NCI-H2029 (cell line): ENCODE measurements around the gene LRRC37A2.
"Not testable (repeated sequence)": the region's sequence is repeated elsewhere in the genome, so short reads cannot be mapped to it uniquely, and the experiment has no call there.

ENCODE experiments used
- DNase-seq: peaks from one replicate; lab custom pipeline; 2025; lab: John Stamatoyannopoulos, UW

The LRRC37A2 gene

GRCh38 chr17:46512168-46512567 is at the start of gene LRRC37A2:
LRRC37A2 (plus strand) TSS chr17:46512468; CDS start chr17:46512713, 245 bp downstream.
- not testable (repeated sequence) for DNase-seq

DNA sequence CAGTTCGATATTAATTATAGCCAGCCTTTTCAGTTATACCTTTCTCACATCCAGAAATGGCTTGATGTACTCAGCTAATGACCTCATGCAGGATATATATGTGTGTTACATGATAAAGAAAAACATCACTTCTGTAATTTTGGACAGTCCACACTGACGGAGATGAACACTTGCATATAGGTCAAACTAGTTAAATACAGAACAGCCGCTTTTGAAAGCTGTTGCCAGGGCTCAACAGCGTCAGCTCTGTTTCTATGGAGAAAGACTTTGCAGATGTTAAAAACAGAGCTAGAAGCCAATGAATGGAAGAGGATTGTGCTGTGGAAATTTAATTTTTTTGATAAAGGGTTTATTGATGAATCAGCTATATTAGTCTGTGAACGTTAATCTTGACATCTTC is 44.6 kb upstream of the LRRC37A2 start:
- DNase-seq, result not testable (repeated sequence)

GRCh38 chr17:46474489-46474888 is 37.8 kb upstream of the LRRC37A2 start:
- DNase-seq, result not testable (repeated sequence)

DNA sequence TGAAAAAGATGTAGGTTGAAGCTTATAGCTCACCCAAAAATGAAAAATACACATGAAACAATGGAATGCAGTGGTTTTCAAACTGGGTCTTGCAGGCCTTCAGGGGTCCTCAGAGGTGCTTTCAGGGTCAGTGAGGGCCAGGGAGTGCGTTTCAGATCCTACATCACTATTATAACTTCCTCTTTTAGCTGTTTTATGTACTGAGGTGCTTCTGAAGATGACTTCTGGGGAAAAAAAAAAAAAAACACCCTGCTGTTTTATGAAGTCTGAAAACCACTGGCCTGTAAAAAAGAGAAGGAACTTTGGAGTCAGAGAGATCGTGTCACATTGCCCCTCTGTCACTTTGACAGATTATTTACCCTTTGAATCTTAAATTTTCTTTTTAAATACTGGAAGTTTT is 36.7 kb upstream of the LRRC37A2 start:
- DNase-seq, result not testable (repeated sequence)

DNA sequence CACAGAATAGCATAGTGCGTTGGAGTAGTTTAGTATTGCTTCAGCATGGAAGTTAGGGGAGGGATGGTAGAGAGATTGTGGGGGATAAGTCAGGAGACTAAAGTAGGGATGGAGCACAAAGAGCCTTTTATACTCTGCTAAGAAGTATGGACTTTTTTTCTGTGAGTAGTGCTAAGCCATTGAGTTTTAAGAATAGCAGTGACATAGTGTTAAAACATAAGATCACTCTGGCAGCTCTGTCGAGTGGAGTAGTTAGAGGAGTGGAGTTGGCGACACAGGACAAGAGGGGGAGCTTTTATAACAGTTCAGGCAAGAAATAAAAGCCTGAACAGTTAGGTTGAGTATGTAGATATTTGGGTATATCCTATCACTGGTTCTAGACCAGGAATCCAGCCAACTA is 33.4 kb upstream of the LRRC37A2 start:
- DNase-seq, result not testable (repeated sequence)

- not testable (repeated sequence) for DNase-seq
These were observed 31.0 kb upstream of the LRRC37A2 start for GRCh38 chr17:46481310-46481709.

- not testable (repeated sequence) for DNase-seq
These were observed 20.2 kb upstream of the LRRC37A2 start for GRCh38 chr17:46492021-46492420.

DNA sequence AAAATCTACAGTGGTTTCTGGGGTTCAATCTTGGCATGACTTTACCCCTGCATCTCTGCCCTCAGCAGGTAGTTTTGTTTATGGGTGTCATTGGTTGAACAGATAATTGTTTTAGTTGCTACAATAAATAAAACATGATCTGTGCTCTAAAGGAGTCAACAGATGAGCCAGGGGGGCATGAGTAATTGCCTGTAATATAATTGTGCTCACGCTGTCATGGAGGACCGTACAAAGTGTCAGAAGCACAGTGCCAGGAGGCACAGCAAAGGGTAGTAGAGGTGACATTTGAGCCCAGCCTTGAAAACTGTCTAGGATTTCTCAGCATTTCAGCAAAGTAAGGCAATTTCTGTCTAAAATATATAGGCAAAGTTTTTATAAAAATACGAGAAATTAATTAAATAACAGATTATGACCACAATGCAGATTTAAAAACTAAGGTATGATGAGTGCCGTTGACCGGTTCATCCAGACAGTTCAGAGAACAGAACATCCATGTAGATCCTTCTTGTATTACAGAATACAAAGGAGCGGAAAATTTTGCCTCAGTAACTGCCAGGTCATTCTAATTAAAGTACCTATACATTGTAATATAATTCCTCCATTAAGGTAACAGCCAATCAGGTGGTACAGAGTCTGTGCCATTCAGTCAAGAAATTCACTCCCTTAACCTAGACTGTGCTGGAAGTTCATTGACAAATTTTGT is 12.7 kb upstream of the LRRC37A2 start:
- not testable (repeated sequence) for DNase-seq

- not testable (repeated sequence) for DNase-seq
These were observed 6.4 kb upstream of the LRRC37A2 start for GRCh38 chr17:46505896-46506295.

- not testable (repeated sequence) for DNase-seq
These were observed 22.4 kb downstream of the LRRC37A2 start for GRCh38 chr17:46534716-46535115.

DNA sequence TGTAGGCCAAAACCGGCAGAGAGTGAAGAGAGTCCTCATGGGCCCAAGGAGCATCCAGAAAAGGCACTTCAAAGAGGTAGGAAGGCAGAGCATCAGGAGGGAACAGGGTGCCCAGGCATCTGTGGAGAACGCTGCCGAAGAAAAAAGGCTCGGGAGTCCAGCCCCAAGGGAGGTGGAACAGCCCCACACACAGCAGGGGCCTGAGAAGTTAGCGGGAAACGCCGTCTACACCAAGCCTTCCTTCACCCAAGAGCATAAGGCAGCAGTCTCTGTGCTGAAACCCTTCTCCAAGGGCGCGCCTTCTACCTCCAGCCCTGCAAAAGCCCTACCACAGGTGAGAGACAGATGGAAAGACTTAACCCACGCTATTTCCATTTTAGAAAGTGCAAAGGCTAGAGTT is 36.3 kb downstream of the LRRC37A2 start:
- not testable (repeated sequence) for DNase-seq

DNA sequence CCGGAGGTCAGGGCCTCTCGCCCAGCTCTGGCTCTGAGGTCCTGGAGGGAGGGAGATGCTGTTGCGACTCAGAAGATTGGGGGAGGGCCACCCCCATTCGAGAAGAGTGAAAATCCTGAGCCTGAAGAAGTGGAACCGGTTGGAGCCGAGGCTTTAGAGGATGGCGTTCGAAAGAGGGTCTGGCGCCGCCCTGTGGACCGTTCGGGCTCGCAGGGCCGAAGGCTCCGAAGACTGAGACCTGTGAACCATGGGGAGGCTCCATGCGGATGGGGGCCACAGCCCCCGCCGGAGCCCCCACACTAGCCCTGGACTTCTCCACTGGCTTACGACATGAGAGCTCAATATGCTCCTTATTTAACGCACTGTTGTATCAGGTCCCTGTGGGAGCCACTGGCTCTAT is 46.9 kb downstream of the LRRC37A2 start:
- DNase-seq, result not testable (repeated sequence)

DNA sequence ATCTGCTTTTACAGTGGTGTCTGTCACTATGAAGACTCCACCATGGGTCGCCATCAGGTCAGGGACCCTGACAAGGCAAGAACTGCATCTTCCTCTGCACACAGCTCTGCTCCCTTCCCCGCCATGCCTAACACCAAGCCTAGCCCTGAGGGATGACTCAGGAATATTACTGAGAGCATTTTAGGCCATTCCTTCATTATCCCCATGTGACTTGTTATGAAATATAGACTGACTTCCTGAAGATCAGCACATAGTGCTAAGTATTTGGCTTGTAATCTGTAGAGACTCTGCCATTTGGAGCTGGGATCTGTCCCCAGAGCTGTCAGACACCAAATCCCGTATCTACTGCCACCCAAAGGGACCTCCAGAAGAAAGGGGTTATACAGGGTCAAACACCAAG is 47.8 kb downstream of the LRRC37A2 start:
- DNase-seq, result not testable (repeated sequence)

GRCh38 chr17:46566284-46566683 is 54.0 kb downstream of the LRRC37A2 start:
- DNase-seq, result not testable (repeated sequence)

DNA sequence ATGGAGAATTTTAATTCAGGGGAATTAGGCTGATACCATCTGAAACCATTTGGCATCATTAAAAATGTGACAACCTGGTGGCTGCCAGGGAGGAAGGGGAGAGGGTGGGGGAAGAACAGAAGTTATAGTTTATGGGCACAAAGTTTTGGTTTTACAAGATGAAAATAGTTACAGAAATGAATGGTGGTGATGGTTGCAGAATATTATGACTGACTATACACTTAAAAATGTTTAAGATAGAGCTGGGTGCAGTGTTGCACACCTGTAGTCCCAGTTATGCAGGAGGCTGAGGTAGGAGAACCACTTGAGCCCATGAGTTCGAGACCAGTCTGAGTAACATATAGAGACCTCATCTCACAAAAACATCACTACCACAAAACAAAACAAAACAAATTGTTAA is 54.7 kb downstream of the LRRC37A2 start:
- DNase-seq, result not testable (repeated sequence)

DNA sequence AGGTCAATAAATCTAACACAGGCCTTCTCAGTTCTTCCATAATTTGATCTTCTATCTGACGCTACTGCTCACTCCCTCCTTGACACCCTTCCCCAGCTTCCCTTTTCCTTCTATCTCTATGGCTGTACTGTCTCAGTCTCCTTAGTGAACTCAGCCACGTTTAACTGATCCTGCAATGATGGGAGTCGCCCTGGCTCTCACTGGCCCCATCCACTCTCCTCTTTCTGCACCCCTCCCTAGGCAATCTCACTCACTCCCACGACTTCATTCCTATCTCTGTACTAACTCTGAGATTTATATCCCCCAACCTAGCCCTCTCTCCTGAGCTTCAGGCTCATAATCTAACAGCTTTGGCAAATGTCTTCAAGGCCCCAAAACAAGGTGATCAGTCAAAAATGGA is 59.5 kb downstream of the LRRC37A2 start:
- not testable (repeated sequence) for DNase-seq

- DNase-seq, result not testable (repeated sequence)
These were observed 67.1 kb downstream of the LRRC37A2 start, which contains the start of gene ARL17A for GRCh38 chr17:46579083-46580075. ARL17A (minus strand) TSS chr17:46579691; CDS start chr17:46576322, 3,369 bp downstream.

GRCh38 chr17:46580082-46580481 is 67.8 kb downstream of the LRRC37A2 start:
- DNase-seq, result not testable (repeated sequence)

DNA sequence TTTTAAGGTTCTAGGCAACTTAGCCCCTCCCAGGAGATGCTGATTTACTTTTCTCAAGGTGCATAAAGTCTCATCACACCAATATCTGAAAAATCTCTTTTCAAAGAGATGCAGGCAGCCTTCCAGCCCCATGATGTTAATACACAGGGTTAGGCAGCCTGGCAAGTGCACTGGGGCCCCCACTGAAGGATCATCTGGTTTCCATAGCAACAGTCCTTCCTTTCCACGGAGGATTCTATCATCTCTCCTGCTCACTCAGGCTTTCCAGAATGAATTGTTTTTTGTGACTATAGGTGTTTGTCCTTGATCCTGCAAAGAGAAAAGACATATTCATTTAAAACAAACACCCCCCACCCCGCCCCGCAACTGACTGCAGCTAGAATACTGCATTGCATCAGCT is 73.2 kb downstream of the LRRC37A2 start:
- DNase-seq, result not testable (repeated sequence)

- DNase-seq, result not testable (repeated sequence)
These were observed 78.2 kb downstream of the LRRC37A2 start, which contains the start of gene NSF for GRCh38 chr17:46590157-46591146. NSF (plus strand) TSS chr17:46590669; CDS start chr17:46590776, 107 bp downstream.

DNA sequence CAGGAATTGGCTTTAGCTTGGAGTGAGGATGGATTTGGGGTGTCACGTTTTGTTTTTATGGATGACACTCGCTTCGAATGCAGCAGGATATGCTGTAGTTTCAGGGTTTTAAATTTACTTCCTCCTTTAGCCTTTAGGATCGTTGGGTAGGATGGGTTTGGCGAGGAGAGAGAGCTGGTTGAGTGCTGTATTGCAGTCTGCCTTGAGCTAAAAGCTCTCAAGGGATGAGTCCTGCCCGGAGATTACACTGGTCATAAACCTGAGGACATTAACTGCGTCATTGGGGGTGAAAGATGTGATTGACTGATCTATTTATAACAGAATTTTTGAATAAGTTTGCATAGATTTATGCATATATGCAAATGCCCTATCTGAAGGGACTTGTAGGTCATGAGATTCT is 79.1 kb downstream of the LRRC37A2 start:
- DNase-seq, result not testable (repeated sequence)
